GM23248 (cell line): ENCODE measurements around the gene UVRAG. TPM values are rescaled to one million over a fixed set of nuclear protein-coding genes. Genes with fewer than 3 reads are reported as not detected.

Experiments used
- DNase-seq: peaks from one replicate; pipeline ENCODE4 v3.0.0-alpha.2; 2015
- H2AFZ ChIP-seq: fragments of 200-600 bp; sonication (generic); 2 replicates; pipeline ENCODE4 v1.6.1; 2016; ENCODE audit warnings: antibody characterized with exemption
- H3F3A ChIP-seq: fragments of 200-600 bp; sonication (generic); 2 replicates; pipeline ENCODE4 v1.6.1; 2016; ENCODE audit warnings: mild to moderate bottlenecking, antibody characterized with exemption, mixed run types; ENCODE audit not compliant: insufficient read depth
- H3K27ac ChIP-seq: fragments of 200-600 bp; sonication (generic); 2 replicates; pipeline ENCODE4 v1.5.1; 2016; ENCODE audit warnings: mild to moderate bottlenecking
- H3K27me3 ChIP-seq: fragments of 200-600 bp; sonication (generic); replicated peaks from 2 replicates; pipeline ENCODE4 v1.6.1; 2016; ENCODE audit warnings: mild to moderate bottlenecking; ENCODE audit not compliant: insufficient read depth
- H3K36me3 ChIP-seq: fragments of 200-600 bp; sonication (generic); 2 replicates; pipeline ENCODE4 v1.6.1; 2016; ENCODE audit warnings: low read depth, mild to moderate bottlenecking
- H3K4me1 ChIP-seq: fragments of 200-600 bp; sonication (generic); 2 replicates; pipeline ENCODE4 v1.6.1; 2016; ENCODE audit warnings: mild to moderate bottlenecking; ENCODE audit not compliant: insufficient read depth
- H3K4me2 ChIP-seq: fragments of 200-600 bp; sonication (generic); one replicate; pipeline ENCODE4 v1.6.1; 2016; ENCODE audit warnings: mild to moderate bottlenecking; ENCODE audit not compliant: unreplicated experiment
- H3K4me3 ChIP-seq: fragments of 200-600 bp; sonication (generic); 2 replicates; pipeline ENCODE4 v1.5.1; 2016; ENCODE audit warnings: mild to moderate bottlenecking
- H3K79me2 ChIP-seq: fragments of 200-600 bp; sonication (generic); 2 replicates; pipeline ENCODE4 v1.6.1; 2016; ENCODE audit warnings: mild to moderate bottlenecking; ENCODE audit not compliant: insufficient read depth
- H3K9ac ChIP-seq: fragments of 200-600 bp; sonication (generic); 2 replicates; pipeline ENCODE4 v1.6.1; 2016; ENCODE audit warnings: mild to moderate bottlenecking
- H3K9me2 ChIP-seq: fragments of 200-600 bp; sonication (generic); 2 replicates; pipeline ENCODE4 v1.6.1; 2016; ENCODE audit warnings: mixed run types, mild to moderate bottlenecking, moderate library complexity; ENCODE audit not compliant: insufficient read depth
- H3K9me3 ChIP-seq: fragments of 200-600 bp; sonication (generic); one replicate; pipeline ENCODE4 v1.6.1; 2017; ENCODE audit warnings: low read depth
- H4K20me1 ChIP-seq: fragments of 200-600 bp; sonication (generic); 2 replicates; pipeline ENCODE4 v1.6.0; 2016; ENCODE audit not compliant: insufficient read depth
- EZH2 ChIP-seq: fragments of 200-600 bp; sonication (generic); IDR thresholded peaks from 2 replicates; pipeline ENCODE4 v1.6.1; 2018; ENCODE audit warnings: antibody characterized with exemption, mild to moderate bottlenecking; ENCODE audit not compliant: insufficient read depth, poor library complexity, severe bottlenecking
- EZH2phosphoT487 ChIP-seq: fragments of 200-600 bp; sonication (generic); IDR thresholded peaks from 2 replicates; pipeline ENCODE4 v1.6.1; 2018; ENCODE audit warnings: antibody characterized with exemption, moderate library complexity, mild to moderate bottlenecking, low read depth; ENCODE audit not compliant: insufficient read depth
- WGBS, 2 experiments: methylation state at CpG; one replicate each; pipeline ENCODE4 v1.1.6; 2015 to 2017; ENCODE audit warnings: low lambda C conversion rate in 2 of 2, low coverage in 1 of 2; ENCODE audit errors: missing lambda C conversion rate in 2 of 2; 5-methylcytosine and 5-hydroxymethylcytosine counted together
- in situ Hi-C: fragments of 300-500 bp; cut with MboI; formaldehyde crosslinking; loops from 2 replicates; pipeline ENCODE4 v1.15.0; 2020
- polyA plus RNA-seq: library from polyadenylated mRNA; unstranded; fragments of >200 nt; fragmentation: Nextera tagmentation; extraction: Ambion mirVana; gene quantifications from 2 replicates; pipeline ENCODE4 v1.2.1, GENCODE V29; 2016
- total RNA-seq: library from RNA; depleted of rRNA; stranded (reverse); fragments of >200 nt; shearing (Covaris generic); gene quantifications from 2 replicates; pipeline ENCODE4 v1.2.3, GENCODE V29; 2014

UVRAG gene
- total and polyA plus RNA-seq, 2 experiments from 2014 or later, result 9.9 to 11.0 TPM

DNA sequence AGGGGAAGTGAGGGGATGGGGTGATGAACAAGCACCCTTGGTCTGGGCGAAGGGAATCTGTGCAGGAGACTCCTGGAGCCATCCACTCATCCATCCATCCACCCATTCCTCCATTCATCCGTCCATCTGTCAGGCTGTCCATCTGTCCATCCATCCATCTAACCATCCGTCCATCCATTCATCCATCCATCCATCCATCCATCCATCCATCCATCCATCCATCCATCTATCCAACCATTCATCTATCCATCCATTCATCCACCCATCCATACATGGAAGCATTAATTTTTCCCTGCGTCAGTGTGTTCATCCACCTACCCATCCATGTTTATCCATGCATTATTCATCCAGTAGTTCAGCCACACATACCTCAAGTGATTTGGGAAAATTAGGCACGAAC, 359.3 kb downstream of the UVRAG start:
- H2AFZ ChIP-seq, result no peak overlapping the region
- H3K4me3 ChIP-seq, result no peak overlapping the region
- no peaks in the 10 kb centered on the region for H3K4me1 ChIP-seq
- H3K9me2 ChIP-seq, result no peaks in the 10 kb centered on the region
- no peak overlapping the region for H3K4me2 ChIP-seq
- H3K9ac ChIP-seq, result no peak overlapping the region
- H3K36me3 ChIP-seq, result no peaks in the 10 kb centered on the region
- no peaks in the 10 kb centered on the region for H3F3A ChIP-seq
- in situ Hi-C loops, result no loop called here
- WGBS, 2 experiments, result 77 to 85% methylated on average over 5 of the region's 5 CpGs
- H3K27ac ChIP-seq, result no peak overlapping the region
- H3K27me3 ChIP-seq, result no peaks in the 10 kb centered on the region; the same call in 1 of the 2 replicates
- H3K9me3 ChIP-seq, result no peaks in the 10 kb centered on the region
- no peaks in the 10 kb centered on the region for H3K79me2 ChIP-seq
- no peak for DNase-seq
- no peak for TF ChIP-seq EZH2
- no peak for TF ChIP-seq EZH2phosphoT487
- no peaks in the 10 kb centered on the region for H4K20me1 ChIP-seq

GRCh38 chr11:76175783-76176182, 360.8 kb downstream of the UVRAG start:
- H3K4me2 ChIP-seq, result no peak overlapping the region
- no peak overlapping the region for H3K4me3 ChIP-seq
- no peak overlapping the region for H3K27ac ChIP-seq
- H3K9ac ChIP-seq, result no peak overlapping the region
- H3K36me3 ChIP-seq, result no peaks in the 10 kb centered on the region
- no peaks in the 10 kb centered on the region for H3K9me3 ChIP-seq
- no peaks in the 10 kb centered on the region for H3K9me2 ChIP-seq
- in situ Hi-C loops, result no loop called here
- no peak for DNase-seq
- TF ChIP-seq EZH2 (no peak), EZH2phosphoT487 (no peak)
- no peaks in the 10 kb centered on the region for H3K79me2 ChIP-seq
- no peaks in the 10 kb centered on the region; the same call in 1 of the 2 replicates for H3K27me3 ChIP-seq
- WGBS, 2 experiments, result 65 to 78% methylated on average over 4 of the region's 4 CpGs
- H2AFZ ChIP-seq, result no peak overlapping the region
- no peaks in the 10 kb centered on the region for H3F3A ChIP-seq
- no peaks in the 10 kb centered on the region for H3K4me1 ChIP-seq
- no peaks in the 10 kb centered on the region for H4K20me1 ChIP-seq

- no peak overlapping the region for H3K4me2 ChIP-seq
- H3K79me2 ChIP-seq, result no peaks in the 10 kb centered on the region
- H4K20me1 ChIP-seq, result no peaks in the 10 kb centered on the region
- no peak for TF ChIP-seq EZH2phosphoT487
- no peak for TF ChIP-seq EZH2
- H3K4me3 ChIP-seq, result no peak overlapping the region
- no peak overlapping the region for H3K9ac ChIP-seq
- H3K27me3 ChIP-seq, result no peaks in the 10 kb centered on the region; the same call in 1 of the 2 replicates
- no peaks in the 10 kb centered on the region for H3K9me2 ChIP-seq
- no peaks in the 10 kb centered on the region for H3K9me3 ChIP-seq
- H3F3A ChIP-seq, result no peaks in the 10 kb centered on the region
- in situ Hi-C loops, result no loop called here
- H3K4me1 ChIP-seq, result no peaks in the 10 kb centered on the region
- WGBS, 2 experiments, result 79 to 84% methylated on average over 8 to 9 of the region's 9 CpGs
- no peak for DNase-seq
- H3K27ac ChIP-seq, result no peak overlapping the region
- no peak overlapping the region for H2AFZ ChIP-seq
- no peaks in the 10 kb centered on the region for H3K36me3 ChIP-seq
Observed at GRCh38 chr11:76176463-76176862, 361.5 kb downstream of the UVRAG start.

DNA sequence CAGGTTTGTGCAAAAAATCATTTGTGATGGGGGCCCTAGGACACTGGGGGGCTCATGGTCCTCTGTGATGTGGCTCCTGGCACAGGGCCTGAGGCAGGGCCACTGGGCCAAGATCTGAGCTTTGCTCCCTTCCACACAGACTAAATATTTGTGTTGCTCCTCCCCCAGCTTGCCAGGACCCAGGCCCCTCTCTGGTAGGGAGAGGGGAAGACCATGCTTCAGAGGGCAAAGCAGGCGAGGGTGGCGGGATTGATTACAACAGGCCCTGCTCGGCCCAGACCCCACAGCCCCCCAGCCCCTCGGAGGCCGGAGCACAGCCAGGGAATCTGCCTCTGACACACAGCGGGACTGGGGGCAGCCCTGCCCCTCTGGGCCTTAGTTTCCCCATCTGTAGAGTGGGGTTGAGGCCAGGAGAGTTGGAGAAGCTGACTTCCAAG, 362.3 kb downstream of the UVRAG start:
- H2AFZ ChIP-seq, result no peak overlapping the region
- H3K9me3 ChIP-seq, result no peaks in the 10 kb centered on the region
- DNase-seq, result no peak
- no peaks in the 10 kb centered on the region for H3K9me2 ChIP-seq
- no peaks in the 10 kb centered on the region for H4K20me1 ChIP-seq
- no peak overlapping the region for H3K4me3 ChIP-seq
- 73 to 81% methylated on average over 6 of the region's 6 CpGs for WGBS, 2 experiments
- no peak overlapping the region for H3K9ac ChIP-seq
- H3K4me2 ChIP-seq, result no peak overlapping the region
- TF ChIP-seq EZH2 (no peak), EZH2phosphoT487 (no peak)
- H3K79me2 ChIP-seq, result no peaks in the 10 kb centered on the region
- no peaks in the 10 kb centered on the region for H3K36me3 ChIP-seq
- H3K27me3 ChIP-seq, result no peaks in the 10 kb centered on the region; the same call in 1 of the 2 replicates
- H3K4me1 ChIP-seq, result no peaks in the 10 kb centered on the region
- H3F3A ChIP-seq, result no peaks in the 10 kb centered on the region
- in situ Hi-C loops, result no loop called here
- no peak overlapping the region for H3K27ac ChIP-seq

DNA sequence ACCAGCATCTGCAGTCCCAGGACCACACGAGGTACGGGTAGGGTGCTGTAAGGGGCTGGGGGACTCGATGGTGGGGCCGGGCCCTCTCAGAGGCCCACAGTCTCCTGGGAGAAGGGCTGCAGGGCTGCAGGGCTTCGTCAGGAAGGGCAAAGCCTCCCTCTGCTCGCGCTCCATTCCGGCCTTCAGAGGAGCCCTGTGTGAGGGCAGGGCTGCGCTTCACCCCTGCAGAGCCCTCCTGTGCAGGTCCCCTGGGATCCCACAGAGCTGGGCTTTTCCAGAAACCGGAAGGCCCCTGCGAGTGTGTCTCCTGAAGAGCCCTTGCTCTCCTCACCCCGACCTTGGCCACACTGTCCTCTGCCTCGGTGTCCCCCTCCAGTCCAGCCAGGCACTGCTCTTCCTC, 364.1 kb downstream of the UVRAG start:
- Histone ChIP-seq H3K27me3 (no peaks in the 10 kb centered on the region), H3K4me1 (no peaks in the 10 kb centered on the region), H3K27ac (no peak overlapping the region), H3K9me2 (no peaks in the 10 kb centered on the region), H3F3A (no peaks in the 10 kb centered on the region), H2AFZ (no peak overlapping the region), H3K79me2 (no peaks in the 10 kb centered on the region), H3K4me3 (no peak overlapping the region), H3K4me2 (no peak overlapping the region), H3K9me3 (no peaks in the 10 kb centered on the region), H3K36me3 (no peaks in the 10 kb centered on the region), H3K9ac (no peak overlapping the region), H4K20me1 (no peaks in the 10 kb centered on the region)
- no peak for TF ChIP-seq EZH2phosphoT487
- no peak for TF ChIP-seq EZH2
- in situ Hi-C loops, result no loop called here
- 81% methylated on average over 9 to 13 of the region's 13 CpGs for WGBS, 2 experiments
- DNase-seq, result no peak
